IMR-90 (cell line): ENCODE data around the gene TMEM179. TPM values are rescaled to one million over a fixed set of nuclear protein-coding genes. Genes with fewer than 3 reads are reported as not detected.

Experiments
- ATAC-seq: fragments of 200-7000 bp; cut with Tn5 transposase; 2 replicates; pipeline ENCODE4 v1.9.1; 2020; ENCODE audit warnings: low read depth, mild to moderate bottlenecking, moderate library complexity
- BruUV-seq: library from RNA; stranded (reverse); fragments of 400-500 nt; replicated peaks from 2 replicates; lab custom pipeline; 2021; lab: Mats Ljungman, UMichigan
- CTCF ChIA-PET: fragments of 300-600 bp; formaldehyde crosslinking; extraction: SDS; loops from one replicate; lab custom pipeline; 2021; ENCODE audit warnings: antibody characterized with exemption; lab: Yijun Ruan, JAX
- POLR2A ChIA-PET: fragments of 300-600 bp; sonication (Branson Sonifier 250); formaldehyde crosslinking; loops from one replicate; lab custom pipeline; 2022; ENCODE audit warnings: antibody characterized with exemption; ENCODE audit not compliant: unreplicated experiment; lab: Charles Lee
- DNase-seq: peaks from one replicate; pipeline ENCODE4 v3.0.0; 2013
- H2AFZ ChIP-seq: replicated peaks from 2 replicates; pipeline ENCODE3; 2013; ENCODE audit warnings: low read length, mild to moderate bottlenecking; ENCODE audit not compliant: poor library complexity
- H2AK5ac ChIP-seq: 2 replicates; pipeline ENCODE4 v1.6.1; 2013; ENCODE audit warnings: low read depth, low read length, inconsistent platforms
- H2AK9ac ChIP-seq: replicated peaks from 2 replicates; pipeline ENCODE3; 2013; ENCODE audit warnings: mild to moderate bottlenecking, low read depth, low read length, moderate library complexity; ENCODE audit not compliant: poor library complexity
- H2BK120ac ChIP-seq: 2 replicates; pipeline ENCODE4 v1.6.1; 2013; ENCODE audit warnings: low read depth, low read length, inconsistent platforms
- H2BK15ac ChIP-seq: 3 replicates; pipeline ENCODE4 v1.6.1; 2013; ENCODE audit warnings: low read depth, low read length, inconsistent platforms
- H2BK20ac ChIP-seq: 2 replicates; pipeline ENCODE4 v1.6.1; 2013; ENCODE audit warnings: low read depth, mild to moderate bottlenecking, inconsistent platforms, low read length, moderate library complexity
- H2BK5ac ChIP-seq: 2 replicates; pipeline ENCODE4 v1.6.1; 2013; ENCODE audit warnings: mild to moderate bottlenecking, low read depth, low read length, inconsistent platforms; ENCODE audit not compliant: poor library complexity, severe bottlenecking
- H3K14ac ChIP-seq: replicated peaks from 2 replicates; pipeline ENCODE4 v1.6.1; 2013; ENCODE audit warnings: low read depth, low read length, inconsistent platforms
- H3K18ac ChIP-seq: 2 replicates; pipeline ENCODE4 v1.6.1; 2013; ENCODE audit warnings: low read depth, low read length, control low read depth
- H3K23ac ChIP-seq: 2 replicates; pipeline ENCODE4 v1.6.1; 2013; ENCODE audit warnings: low read depth, low read length, inconsistent platforms
- H3K27ac ChIP-seq: 2 replicates; pipeline ENCODE4 v1.5.1; 2013; ENCODE audit warnings: mild to moderate bottlenecking, control low read depth, low read length; ENCODE audit not compliant: insufficient read depth
- H3K27me3 ChIP-seq: 2 replicates; pipeline ENCODE4 v1.6.1; 2013; ENCODE audit warnings: low read length; ENCODE audit not compliant: control insufficient read depth, insufficient read depth
- H3K36me3 ChIP-seq: 2 replicates; pipeline ENCODE4 v1.6.1; 2013; ENCODE audit warnings: low read length, mixed read lengths; ENCODE audit not compliant: control insufficient read depth, insufficient read depth
- H3K4ac ChIP-seq: 2 replicates; pipeline ENCODE4 v1.6.1; 2013; ENCODE audit warnings: low read depth, low read length, inconsistent platforms
- H3K4me1 ChIP-seq: 2 replicates; pipeline ENCODE4 v1.6.1; 2013; ENCODE audit warnings: low read length, mixed read lengths; ENCODE audit not compliant: control insufficient read depth, insufficient read depth
- H3K4me2 ChIP-seq: 2 replicates; pipeline ENCODE4 v1.6.1; 2013; ENCODE audit warnings: low read depth, mild to moderate bottlenecking, control low read depth, low read length, moderate library complexity
- H3K4me3 ChIP-seq: 2 replicates; pipeline ENCODE4 v1.5.1; 2013; ENCODE audit warnings: low read depth, mild to moderate bottlenecking, control low read depth, low read length, moderate library complexity; ENCODE audit not compliant: insufficient read depth
- H3K56ac ChIP-seq: 2 replicates; pipeline ENCODE4 v1.6.1; 2013; ENCODE audit warnings: low read length, inconsistent platforms; ENCODE audit not compliant: insufficient read depth; ENCODE audit errors: extremely low read depth
- H3K79me1 ChIP-seq, 2 experiments: 2 replicates each; pipeline ENCODE4 v1.6.1; 2013; ENCODE audit warnings: low read length in 2 of 2, inconsistent platforms in 1 of 2, low read depth in 1 of 2
- H3K9ac ChIP-seq: 2 replicates; pipeline ENCODE4 v1.6.1; 2013; ENCODE audit warnings: low read depth, low read length, control low read depth
- H3K9me1 ChIP-seq: 2 replicates; pipeline ENCODE4 v1.6.1; 2013; ENCODE audit warnings: low read length, inconsistent platforms; ENCODE audit not compliant: insufficient read depth
- H3K9me3 ChIP-seq: 2 replicates; pipeline ENCODE4 v1.6.1; 2013; ENCODE audit warnings: low read length; ENCODE audit not compliant: control insufficient read depth, insufficient read depth
- H4K20me1 ChIP-seq: 2 replicates; pipeline ENCODE4 v1.6.1; 2013; ENCODE audit warnings: low read length, inconsistent platforms; ENCODE audit not compliant: insufficient read depth
- H4K5ac ChIP-seq: 2 replicates; pipeline ENCODE4 v1.6.1; 2013; ENCODE audit warnings: mild to moderate bottlenecking, low read depth, low read length, control low read depth
- H4K8ac ChIP-seq, 2 experiments: 2 replicates each; pipeline ENCODE4 v1.6.1; 2013; ENCODE audit warnings: low read depth in 2 of 2, low read length in 2 of 2, control low read depth in 1 of 2, inconsistent platforms in 1 of 2
- H4K91ac ChIP-seq: 2 replicates; pipeline ENCODE4 v1.6.1; 2013; ENCODE audit warnings: low read depth, low read length, inconsistent platforms; ENCODE audit not compliant: insufficient read depth
- BHLHE40 ChIP-seq: fragments of 150-350 bp; IDR thresholded peaks from 2 replicates; pipeline ENCODE4 v1.6.1; 2016; ENCODE audit warnings: mild to moderate bottlenecking, low read depth, low read length
- CEBPB ChIP-seq: IDR thresholded peaks from 2 replicates; pipeline ENCODE4 v1.6.1; 2012; ENCODE audit warnings: low read depth, low read length, improper control_type of control experiment
- CHD1 ChIP-seq: IDR thresholded peaks from 2 replicates; pipeline ENCODE4 v1.6.1; 2012; ENCODE audit warnings: low read depth, low read length, improper control_type of control experiment
- CTCF ChIP-seq: conservative IDR thresholded peaks from 2 replicates; pipeline ENCODE4 v1.5.1; 2012; ENCODE audit warnings: mild to moderate bottlenecking, low read depth, low read length, improper control_type of control experiment
- ELK1 ChIP-seq: fragments of 150-350 bp; IDR thresholded peaks from 2 replicates; pipeline ENCODE4 v1.6.1; 2016; ENCODE audit warnings: low read depth, mild to moderate bottlenecking, low read length, moderate library complexity, borderline replicate concordance
- FOS ChIP-seq: fragments of 150-350 bp; IDR thresholded peaks from 2 replicates; pipeline ENCODE4 v1.6.1; 2016; ENCODE audit warnings: low read depth, low read length
- MAFK ChIP-seq: IDR thresholded peaks from 2 replicates; pipeline ENCODE4 v1.6.1; 2012; ENCODE audit warnings: low read depth, low read length, improper control_type of control experiment
- MXI1 ChIP-seq: IDR thresholded peaks from 2 replicates; pipeline ENCODE4 v1.6.1; 2012; ENCODE audit warnings: low read depth, mild to moderate bottlenecking, low read length, moderate library complexity, borderline replicate concordance
- NFE2L2 ChIP-seq: fragments of 150-350 bp; IDR thresholded peaks from 2 replicates; pipeline ENCODE4 v1.6.1; 2016; ENCODE audit warnings: low read depth, mild to moderate bottlenecking, low read length
- POLR2A ChIP-seq: IDR thresholded peaks from 2 replicates; pipeline ENCODE4 v1.6.1; 2012; ENCODE audit warnings: mild to moderate bottlenecking, low read depth, low read length
- RCOR1 ChIP-seq: IDR thresholded peaks from 2 replicates; pipeline ENCODE4 v1.6.1; 2012; ENCODE audit warnings: mild to moderate bottlenecking, low read length, improper control_type of control experiment; ENCODE audit not compliant: insufficient replicate concordance
- RFX5 ChIP-seq: IDR thresholded peaks from 2 replicates; pipeline ENCODE4 v1.8.0; 2012; ENCODE audit warnings: low read depth, mild to moderate bottlenecking, low read length, moderate library complexity
- SMC3 ChIP-seq: fragments of 150-350 bp; IDR thresholded peaks from 2 replicates; pipeline ENCODE4 v1.6.1; 2016; ENCODE audit warnings: low read depth, mild to moderate bottlenecking, antibody characterized with exemption, low read length, moderate library complexity
- USF2 ChIP-seq: fragments of 150-350 bp; IDR thresholded peaks from 2 replicates; pipeline ENCODE4 v1.6.1; 2017; ENCODE audit warnings: mild to moderate bottlenecking, antibody characterized with exemption, low read length, low read depth
- WGBS, 2 experiments: methylation state at CpG; one replicate each; pipeline versions ENCODE4 v1.1.5 to v1.1.7; 2013; ENCODE audit warnings: missing lambda C conversion rate in 2 of 2; ENCODE audit not compliant: insufficient read length in 1 of 2; ENCODE audit errors: extremely low coverage in 2 of 2; 5-methylcytosine and 5-hydroxymethylcytosine counted together
- dilution Hi-C: fragments of 300-500 bp; cut with HindIII; formaldehyde crosslinking; loops from one replicate; pipeline ENCODE4 v1.14.3; 2018; ENCODE audit warnings: low sequenced_read_pairs; ENCODE audit not compliant: unreplicated experiment
- in situ Hi-C: fragments of 300-500 bp; cut with MboI; formaldehyde crosslinking; loops from 3 replicates; pipeline ENCODE4 v1.14.3; 2019; ENCODE audit warnings: low sequenced_read_pairs, inconsistent platforms, mixed read lengths
- intact Hi-C: fragments of 100-400 bp; cut with micrococcal nuclease; formaldehyde crosslinking; loops from 2 replicates; pipeline ENCODE4 v1.10.0; 2022
- polyA plus RNA-seq, 3 experiments: library from polyadenylated mRNA; depleted of rRNA; stranded (reverse); fragments of >200 nt; gene quantifications; 2 replicates each; pipeline ENCODE4 v1.2.3, GENCODE V29; 2012; ENCODE audit warnings: low replicate concordance in 1 of 3
- total RNA-seq: library from RNA; depleted of rRNA; stranded (reverse); fragments of >200 nt; gene quantifications from 2 replicates; pipeline ENCODE4 v1.2.3, GENCODE V29; 2012

Gene TMEM179
- total and polyA plus RNA-seq, 2 of the 4 experiments (the other 2 are of a cell fraction): not detected

GRCh38 chr14:104574978-104575583 is 29.5 kb downstream of the TMEM179 start:
- no peak for DNase-seq
- WGBS, 2 experiments: 52% methylated on average over 13 of the region's 31 CpGs; no CpG with 5 or more reads in 1 of the 2 experiments
- Histone ChIP-seq H2AK5ac (no peak overlapping the region), H3K27ac (no peak overlapping the region), H3K79me1 (no peaks in the 10 kb centered on the region), H3K9me1 (no peaks in the 10 kb centered on the region), H3K4me3 (no peak overlapping the region), H3K18ac (no peak overlapping the region), H2BK120ac (no peak overlapping the region), H3K36me3 (no peaks in the 10 kb centered on the region), H3K27me3 (peaks cover 14% of the 10 kb centered on the region; the same call in 1 of the 2 replicates), H3K23ac (no peak overlapping the region), H2BK5ac (no peak overlapping the region), H2AK9ac (no peak overlapping the region), H4K20me1 (no peaks in the 10 kb centered on the region), H3K9ac (no peak overlapping the region), H3K4ac (no peak overlapping the region), H4K8ac (no peak overlapping the region), H3K4me1 (no peaks in the 10 kb centered on the region), H2BK20ac (no peak overlapping the region), H4K91ac (no peak overlapping the region), H3K56ac (no peak overlapping the region), H3K14ac (no peak overlapping the region), H4K5ac (no peak overlapping the region), H2BK15ac (no peak overlapping the region), H3K9me3 (no peaks in the 10 kb centered on the region), H3K4me2 (no peak overlapping the region), H2AFZ (no peak overlapping the region)
- in situ Hi-C loops: loop anchor here (25.0 kb wide), 1 partner anchor 488 kb away; the partner anchor contains the start of gene ASPG
- ChIA-PET CTCF (no interaction called here), POLR2A (no interaction called here)
- intact Hi-C loops: no loop called here
- dilution Hi-C loops: no loop called here
- BruUV-seq: no TSS peak
- TF ChIP-seq ELK1: no peak
- TF ChIP-seq BHLHE40: no peak
- TF ChIP-seq MXI1: no peak
- TF ChIP-seq RCOR1: no peak
- TF ChIP-seq MAFK: no peak
- TF ChIP-seq RFX5: no peak
- no peak for TF ChIP-seq SMC3
- TF ChIP-seq CEBPB: no peak
- no peak for TF ChIP-seq CTCF
- TF ChIP-seq NFE2L2: no peak
- no peak for TF ChIP-seq FOS
- no peak for TF ChIP-seq POLR2A
- no peak for TF ChIP-seq CHD1
- TF ChIP-seq USF2: no peak
- no peak for ATAC-seq
